Stimulated activated naive CD8-positive, alpha-beta T cell treated with anti-CD3 and anti-CD28 coated beads, Interleukin-15, Interleukin-2, amounts not matched to agents 100 ng/mL and 50 ng/mL, for 24 hours (primary cell): ENCODE measurements around the gene GNA12.
A peak's percentile ranks its signal among the peaks of the same experiment; 100 is the strongest.
"Not testable (repeated sequence)": the region's sequence is repeated elsewhere in the genome, so short reads cannot be mapped to it uniquely, and the experiment has no call there.

Experiments
- H3K27ac Mint-ChIP-seq: one replicate; pipeline ENCODE4 v1.8.0; 2021; ENCODE audit warnings: mild to moderate bottlenecking, mixed read lengths
- H3K27me3 Mint-ChIP-seq: one replicate; pipeline ENCODE4 v1.8.0; 2021; ENCODE audit warnings: mixed read lengths
- H3K36me3 Mint-ChIP-seq: one replicate; pipeline ENCODE4 v1.8.0; 2021; ENCODE audit warnings: low read depth, mixed read lengths
- H3K4me1 Mint-ChIP-seq: one replicate; pipeline ENCODE4 v1.8.0; 2021; ENCODE audit warnings: low read depth, mixed read lengths
- H3K4me3 Mint-ChIP-seq: one replicate; pipeline ENCODE4 v1.8.0; 2021; ENCODE audit warnings: mild to moderate bottlenecking, mixed read lengths
- H3K9me3 Mint-ChIP-seq: one replicate; pipeline ENCODE4 v1.8.0; 2021; ENCODE audit warnings: mixed read lengths

GNA12 gene

DNA sequence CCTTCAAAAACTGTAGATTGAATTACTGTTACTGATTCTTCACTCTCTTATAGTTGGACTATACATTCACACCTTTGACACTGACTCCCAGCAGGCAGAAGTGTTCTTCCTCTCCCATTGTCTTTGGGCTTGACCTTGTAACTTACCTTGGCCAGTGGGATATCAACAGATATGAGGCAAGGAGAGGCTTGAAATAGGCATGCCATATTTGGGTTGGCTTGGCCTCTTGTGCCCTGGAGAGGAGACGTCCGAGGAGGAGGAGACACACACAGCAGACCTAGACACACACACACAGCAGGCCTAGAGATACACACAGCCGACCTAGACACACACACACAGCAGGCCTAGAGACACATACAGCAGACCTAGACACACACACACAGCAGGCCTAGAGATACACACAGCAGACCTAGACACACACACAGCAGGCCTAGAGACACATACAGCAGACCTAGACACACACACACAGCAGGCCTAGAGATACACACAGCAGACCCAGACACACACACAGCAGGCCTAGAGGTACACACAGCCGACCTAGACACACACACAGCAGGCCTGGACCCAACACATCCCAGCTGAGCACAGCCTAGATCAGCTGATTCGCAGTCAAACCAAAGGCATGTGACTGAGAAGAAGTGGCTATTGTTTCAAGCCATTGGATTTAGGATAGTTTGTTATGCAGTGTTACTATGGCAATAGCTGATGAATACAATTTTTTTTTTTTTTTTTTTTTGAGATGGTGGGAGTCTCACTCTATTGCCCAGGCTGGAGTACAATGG lies 12.5 kb upstream of the GNA12 start:
- Mint-ChIP-seq H3K4me3 (no peak overlapping the region), H3K36me3 (no peaks in the 10 kb centered on the region), H3K27ac (no peak overlapping the region), H3K4me1 (peaks cover 2% of the 10 kb centered on the region), H3K9me3 (no peaks in the 10 kb centered on the region), H3K27me3 (no peaks in the 10 kb centered on the region)

DNA sequence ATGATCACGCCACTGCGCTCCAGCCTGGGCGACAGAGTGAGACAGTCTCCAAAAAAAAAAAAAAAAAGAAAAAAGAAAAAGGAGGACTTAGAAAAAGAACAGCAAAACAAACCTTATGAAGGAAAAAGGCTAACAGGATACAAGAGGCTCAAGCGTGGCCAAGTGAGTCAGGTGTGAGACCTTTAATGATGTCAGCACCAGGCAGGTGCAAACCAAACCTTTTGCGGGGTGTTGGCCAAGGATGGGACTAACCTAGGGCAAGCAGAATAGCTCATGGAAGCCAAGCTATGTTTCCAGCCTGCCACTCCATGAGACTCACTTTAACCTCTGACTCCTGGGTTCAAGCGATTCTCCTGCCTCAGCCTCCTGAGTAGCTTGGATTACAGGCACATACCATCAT lies 11.3 kb upstream of the GNA12 start:
- H3K4me3 Mint-ChIP-seq, result no peak overlapping the region
- H3K9me3 Mint-ChIP-seq, result no peaks in the 10 kb centered on the region
- H3K36me3 Mint-ChIP-seq, result no peaks in the 10 kb centered on the region
- H3K4me1 Mint-ChIP-seq, result peaks cover 8% of the 10 kb centered on the region
- H3K27me3 Mint-ChIP-seq, result no peaks in the 10 kb centered on the region
- no peak overlapping the region for H3K27ac Mint-ChIP-seq

DNA sequence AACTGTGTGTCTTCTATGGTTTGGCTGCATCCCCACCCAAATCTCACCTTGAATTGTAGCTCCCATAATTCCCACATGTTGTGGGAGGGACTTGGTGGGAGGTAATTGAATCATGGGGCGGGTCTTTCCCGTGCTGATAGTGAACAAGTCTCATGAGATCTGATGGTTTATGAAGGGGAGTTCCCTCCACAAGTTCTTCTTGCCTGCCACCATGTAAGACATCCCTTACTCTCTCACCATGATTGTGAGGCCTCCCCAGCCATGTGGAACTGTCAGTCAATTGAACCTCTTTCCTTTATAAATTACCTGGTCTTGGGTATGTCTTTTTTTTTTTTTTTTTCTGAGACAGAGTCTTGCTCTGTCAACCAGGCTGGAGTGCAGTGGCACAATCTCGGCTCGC lies 9.4 kb upstream of the GNA12 start:
- H3K27me3 Mint-ChIP-seq, H3K9me3 Mint-ChIP-seq, H3K4me1 Mint-ChIP-seq, H3K27ac Mint-ChIP-seq, H3K4me3 Mint-ChIP-seq, H3K36me3 Mint-ChIP-seq: not testable (repeated sequence)

DNA sequence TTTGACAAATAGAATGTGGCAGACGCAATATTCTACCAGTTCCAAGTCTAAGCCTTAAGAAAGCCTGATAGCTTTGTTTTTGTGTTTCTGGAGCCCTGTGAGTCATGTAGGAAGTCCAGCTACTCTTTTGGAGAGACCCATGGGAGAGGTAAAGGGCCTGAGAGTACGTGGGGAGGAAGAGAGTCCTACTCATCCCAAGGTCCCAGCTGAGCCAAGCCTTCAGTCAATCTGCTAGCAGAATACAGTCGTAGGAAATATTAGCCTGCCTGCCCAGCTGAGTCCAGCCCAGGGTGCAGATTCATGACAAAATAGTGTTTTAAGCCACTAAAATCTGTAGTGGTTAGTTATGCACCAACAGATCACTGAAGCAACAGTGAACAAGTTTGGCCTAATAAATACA lies 9.0 kb upstream of the GNA12 start:
- Mint-ChIP-seq H3K9me3 (no peaks in the 10 kb centered on the region), H3K36me3 (no peaks in the 10 kb centered on the region), H3K4me3 (no peak overlapping the region), H3K27me3 (no peaks in the 10 kb centered on the region), H3K27ac (no peak overlapping the region), H3K4me1 (peaks cover 8% of the 10 kb centered on the region)

DNA sequence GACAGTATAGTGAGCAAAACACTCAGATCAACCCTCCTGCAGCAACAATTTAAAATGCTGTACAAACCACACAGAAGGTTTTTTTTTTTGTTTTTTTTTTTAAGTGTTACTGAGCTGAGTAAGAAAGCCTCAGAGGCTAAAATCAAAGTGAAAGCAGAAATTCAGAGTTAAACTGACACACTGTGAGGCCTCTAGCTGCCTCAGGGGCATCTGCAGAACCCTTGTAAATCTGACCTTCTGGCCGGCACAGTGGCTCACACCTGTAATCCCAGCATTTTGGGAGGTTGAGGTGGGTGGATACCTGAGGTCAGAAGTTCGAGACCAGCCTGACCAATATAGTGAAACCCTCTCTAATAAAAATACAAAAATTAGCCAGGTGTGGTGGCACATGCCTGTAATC lies 7.4 kb upstream of the GNA12 start:
- Mint-ChIP-seq H3K4me3 (no peak overlapping the region), H3K27me3 (no peaks in the 10 kb centered on the region), H3K9me3 (no peaks in the 10 kb centered on the region), H3K36me3 (no peaks in the 10 kb centered on the region), H3K4me1 (peaks cover 8% of the 10 kb centered on the region), H3K27ac (no peak overlapping the region)

DNA sequence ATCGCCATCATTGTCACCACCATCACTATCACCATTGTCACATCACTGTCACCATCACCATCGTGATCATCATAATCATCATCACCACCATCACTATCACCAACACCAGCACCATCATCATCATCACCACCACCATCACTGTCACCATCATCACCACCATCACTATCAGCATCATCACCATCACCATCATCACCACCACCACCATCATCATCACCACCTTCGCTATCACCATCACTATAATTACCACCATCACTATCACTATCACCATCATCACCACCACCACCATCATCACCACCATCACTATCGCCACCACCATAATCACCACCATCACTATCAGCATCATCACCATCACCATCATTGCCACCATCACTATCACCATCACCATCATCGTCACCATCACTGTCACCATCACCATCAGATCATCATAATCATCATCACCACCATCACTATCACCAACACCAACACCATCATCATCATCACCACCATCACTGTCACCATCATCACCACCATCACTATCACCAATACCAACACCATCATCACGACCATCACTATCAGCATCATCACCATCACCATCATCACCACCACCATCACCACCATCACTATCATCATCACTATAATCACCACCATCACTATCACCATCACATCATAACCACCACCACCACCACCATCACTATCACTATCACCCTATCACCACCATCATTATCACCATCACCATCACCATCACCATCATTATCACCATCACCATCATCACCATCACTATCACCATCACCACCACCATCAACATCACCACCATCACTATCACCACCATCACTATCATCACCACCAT lies 6.0 kb upstream of the GNA12 start:
- Mint-ChIP-seq H3K9me3 (no peaks in the 10 kb centered on the region), H3K4me3 (no peak overlapping the region), H3K4me1 (peaks cover 14% of the 10 kb centered on the region), H3K36me3 (no peaks in the 10 kb centered on the region), H3K27me3 (no peaks in the 10 kb centered on the region), H3K27ac (no peak overlapping the region)

DNA sequence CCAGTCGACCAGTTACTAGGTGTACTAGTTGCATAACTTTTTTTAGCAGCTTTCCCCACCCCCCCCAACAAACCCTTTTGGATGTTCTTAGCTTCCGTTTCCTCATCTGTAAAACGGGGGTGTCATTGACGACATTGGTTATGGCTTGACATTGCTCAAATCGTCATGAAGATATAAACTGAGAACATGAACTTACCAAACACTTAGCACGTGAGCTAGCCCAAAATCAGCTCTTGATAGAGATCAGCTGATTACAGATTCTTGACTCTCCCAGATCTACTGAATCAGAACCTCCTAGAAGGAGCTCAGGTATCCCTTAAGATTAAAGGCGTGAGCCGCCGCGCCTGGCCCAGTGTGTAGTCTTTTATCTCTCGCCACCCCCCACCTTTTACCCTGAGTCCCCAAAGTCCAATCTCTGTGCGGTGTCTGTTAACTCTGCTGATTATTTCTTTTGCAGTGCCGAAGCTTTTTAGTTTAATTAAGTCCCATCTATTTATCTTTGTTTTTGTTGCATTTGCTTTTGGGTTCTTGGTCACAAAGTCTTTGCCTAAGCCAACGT lies 1.0 kb upstream of the GNA12 start:
- Mint-ChIP-seq H3K27ac (peak overlapping the region; percentile 42), H3K9me3 (no peaks in the 10 kb centered on the region), H3K27me3 (no peaks in the 10 kb centered on the region), H3K36me3 (peaks cover 9% of the 10 kb centered on the region), H3K4me1 (peaks cover 36% of the 10 kb centered on the region), H3K4me3 (peak overlapping the region; percentile 72)

DNA sequence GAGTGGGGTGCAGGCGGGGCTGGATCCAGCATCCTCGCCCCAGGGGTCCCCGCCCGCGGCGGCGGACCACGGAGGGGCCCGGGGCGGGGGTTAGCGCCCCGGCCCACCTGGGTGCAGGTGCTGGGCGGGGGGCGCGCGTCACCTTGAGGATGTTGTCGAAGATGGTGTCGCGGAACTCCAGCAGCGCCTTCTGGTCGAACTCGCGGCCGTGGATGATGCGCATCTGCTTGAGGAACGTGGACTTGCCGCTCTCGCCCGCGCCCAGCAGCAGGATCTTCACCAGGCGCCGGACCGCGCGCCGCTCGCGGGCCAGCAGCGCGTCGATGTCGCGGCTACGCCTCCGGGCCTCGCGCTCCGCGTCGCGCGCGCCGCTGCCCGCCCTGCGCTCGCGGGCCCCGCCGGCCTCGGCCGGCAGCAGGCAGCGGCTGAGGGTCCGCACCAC lies 376 bp downstream of the GNA12 start:
- Mint-ChIP-seq H3K27ac (no peak overlapping the region), H3K9me3 (no peaks in the 10 kb centered on the region), H3K4me1 (peaks cover 45% of the 10 kb centered on the region), H3K4me3 (peak overlapping the region; percentile 80), H3K27me3 (no peaks in the 10 kb centered on the region), H3K36me3 (peaks cover 18% of the 10 kb centered on the region)

DNA sequence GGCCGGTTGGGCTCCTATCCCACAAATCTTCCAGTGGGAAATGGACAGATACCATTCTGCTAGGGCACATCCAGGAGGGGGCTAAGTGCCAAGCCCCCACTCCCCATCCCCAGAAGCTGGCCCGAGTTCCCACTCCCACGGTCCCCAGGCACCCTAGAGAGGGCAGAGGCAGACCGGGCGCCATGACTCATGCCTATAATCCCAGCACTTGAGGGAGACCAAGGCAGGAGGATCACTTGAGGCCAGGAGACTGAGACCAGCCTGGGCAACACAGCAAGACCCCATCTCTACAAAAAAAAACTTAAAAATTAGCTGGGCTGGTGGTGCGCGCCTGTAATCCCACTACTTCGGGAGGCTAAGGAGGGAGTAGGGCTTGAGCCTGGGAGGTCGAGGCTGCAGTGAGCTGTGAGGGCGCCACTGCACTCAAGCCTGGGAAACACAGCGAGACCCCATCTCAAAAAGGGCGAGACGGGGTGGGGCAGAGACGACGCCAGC lies 870 bp downstream of the GNA12 start:
- Mint-ChIP-seq H3K27ac (peak overlapping the region; percentile 49), H3K4me1 (peaks cover 50% of the 10 kb centered on the region), H3K36me3 (peaks cover 21% of the 10 kb centered on the region), H3K4me3 (peak overlapping the region; percentile 80), H3K27me3 (no peaks in the 10 kb centered on the region), H3K9me3 (no peaks in the 10 kb centered on the region)

DNA sequence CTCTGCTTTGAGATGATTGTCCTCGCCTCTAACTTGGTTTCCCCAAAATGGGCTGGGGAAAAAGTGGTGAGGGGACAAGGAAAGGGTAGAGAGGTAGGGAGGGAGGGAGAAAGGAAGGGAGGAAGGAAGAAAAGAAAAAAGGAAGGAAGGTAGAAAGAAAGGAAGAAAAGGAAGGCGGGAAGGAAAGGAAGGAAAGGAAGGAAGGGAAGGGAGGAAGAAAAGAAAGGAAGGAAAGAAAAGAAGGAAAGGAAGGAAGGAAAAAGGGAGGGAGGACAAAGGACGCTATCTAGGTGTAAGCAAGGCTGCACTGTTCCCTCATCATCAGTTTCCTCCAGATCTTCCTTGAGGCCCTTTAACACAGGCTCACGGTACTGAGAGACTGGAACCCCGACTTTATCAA lies 2.2 kb downstream of the GNA12 start:
- H3K4me3 Mint-ChIP-seq, result peak overlapping the region; percentile 80
- no peak overlapping the region for H3K27ac Mint-ChIP-seq
- H3K27me3 Mint-ChIP-seq, result no peaks in the 10 kb centered on the region
- peaks cover 22% of the 10 kb centered on the region for H3K36me3 Mint-ChIP-seq
- peaks cover 63% of the 10 kb centered on the region for H3K4me1 Mint-ChIP-seq
- H3K9me3 Mint-ChIP-seq, result no peaks in the 10 kb centered on the region

DNA sequence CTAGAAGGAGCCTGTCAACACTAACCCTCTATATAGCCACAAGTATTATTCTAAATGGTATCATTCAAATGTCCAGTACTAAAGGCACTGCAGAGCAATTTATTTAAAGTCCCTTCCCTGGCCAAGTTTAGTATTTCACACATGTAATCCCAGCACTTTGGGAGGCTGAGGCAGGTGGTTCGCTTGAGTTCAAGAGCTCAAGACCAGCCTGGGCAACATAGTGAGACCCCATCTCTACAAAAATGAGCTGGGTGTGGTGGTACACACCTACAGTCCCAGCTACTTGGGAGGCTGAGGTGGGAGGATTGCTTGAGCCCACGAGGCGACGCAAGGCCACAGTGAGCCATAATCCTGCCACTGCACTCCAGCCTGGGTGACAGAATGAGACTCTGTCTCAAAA lies 3.6 kb downstream of the GNA12 start:
- Mint-ChIP-seq H3K27ac (no peak overlapping the region), H3K27me3 (no peaks in the 10 kb centered on the region), H3K36me3 (peaks cover 33% of the 10 kb centered on the region), H3K9me3 (no peaks in the 10 kb centered on the region), H3K4me3 (no peak overlapping the region), H3K4me1 (peaks cover 71% of the 10 kb centered on the region)

DNA sequence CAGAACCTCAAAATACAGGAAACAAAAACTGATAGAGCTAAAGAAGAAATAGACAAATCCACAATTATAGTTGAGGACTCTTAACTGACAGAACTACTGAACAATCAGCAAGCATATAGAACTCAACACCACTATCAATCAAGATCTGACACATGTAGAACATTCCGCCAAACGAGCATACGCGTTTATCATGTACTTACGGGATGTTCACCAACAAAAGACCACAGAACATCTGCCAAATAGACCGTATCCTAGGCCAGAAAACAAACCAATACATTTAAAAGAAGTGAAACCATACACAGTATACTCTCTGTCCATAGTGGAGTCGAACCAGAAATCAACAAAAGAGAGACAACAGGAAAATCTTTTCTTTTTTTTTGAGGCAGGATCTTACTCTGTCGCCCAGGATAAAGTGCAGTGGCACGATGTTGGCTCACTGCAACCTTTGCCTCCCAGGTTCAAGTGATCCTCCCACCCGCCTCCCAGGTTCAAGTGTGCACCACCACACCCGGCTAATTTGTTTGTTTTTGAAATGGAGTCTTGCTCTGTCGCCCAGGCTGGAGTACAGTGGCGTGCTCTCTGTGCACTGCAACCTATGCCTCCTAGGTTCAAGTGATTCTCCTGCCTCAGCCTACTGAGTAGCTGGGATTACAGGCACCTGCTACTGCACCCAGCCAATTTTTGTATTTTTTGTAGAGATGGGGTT lies 5.1 kb downstream of the GNA12 start:
- no peak overlapping the region for H3K4me3 Mint-ChIP-seq
- H3K4me1 Mint-ChIP-seq, result peaks cover 66% of the 10 kb centered on the region
- no peaks in the 10 kb centered on the region for H3K9me3 Mint-ChIP-seq

DNA sequence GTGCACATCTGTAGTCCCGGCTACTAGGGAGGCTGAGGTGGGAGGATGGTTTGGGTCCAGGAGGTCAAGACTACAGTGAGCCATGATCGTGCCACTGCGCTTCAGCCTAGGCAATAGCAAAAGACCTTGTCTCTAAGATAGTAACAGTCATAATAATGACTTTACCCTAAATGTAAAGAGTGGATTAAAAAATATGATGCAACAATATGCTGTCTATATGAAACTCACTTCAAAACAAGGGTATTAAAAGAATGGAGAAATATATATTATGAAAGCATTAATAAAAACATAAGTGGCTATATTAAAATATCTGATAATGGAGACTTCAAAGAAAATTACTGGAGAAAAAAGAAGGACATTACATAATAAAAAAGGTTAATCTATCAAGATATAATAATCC lies 5.7 kb downstream of the GNA12 start:
- peaks cover 66% of the 10 kb centered on the region for H3K4me1 Mint-ChIP-seq
- no peaks in the 10 kb centered on the region for H3K9me3 Mint-ChIP-seq
- peak overlapping the region; percentile 21 for H3K27ac Mint-ChIP-seq
- no peaks in the 10 kb centered on the region for H3K27me3 Mint-ChIP-seq
- H3K36me3 Mint-ChIP-seq, result peaks cover 39% of the 10 kb centered on the region
- H3K4me3 Mint-ChIP-seq, result no peak overlapping the region

More for the DNA sequence above, 5.1 kb downstream of the GNA12 start:
- H3K27me3 Mint-ChIP-seq, result no peaks in the 10 kb centered on the region
- H3K36me3 Mint-ChIP-seq, result peaks cover 39% of the 10 kb centered on the region
- H3K27ac Mint-ChIP-seq, result peak overlapping the region; percentile 21

DNA sequence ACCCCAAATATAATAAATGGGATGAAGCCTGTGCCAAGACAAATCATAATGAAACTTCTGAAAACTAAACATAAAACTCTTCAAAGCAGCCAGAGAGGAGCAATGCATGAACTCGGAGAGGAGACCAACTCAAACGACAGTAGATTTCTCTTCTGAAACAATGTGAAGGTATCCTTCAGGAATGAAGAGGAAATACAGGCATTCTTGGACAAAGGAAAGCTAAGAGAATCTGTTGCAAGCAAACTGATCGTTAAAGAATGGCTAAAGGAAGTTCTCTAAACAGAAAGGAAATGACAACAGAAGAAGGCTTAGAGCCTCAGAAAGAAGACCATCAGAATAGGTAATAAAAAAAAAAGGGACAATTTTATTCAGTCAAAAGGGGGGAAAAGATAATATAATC lies 6.6 kb downstream of the GNA12 start:
- peaks cover 39% of the 10 kb centered on the region for H3K36me3 Mint-ChIP-seq
- H3K4me1 Mint-ChIP-seq, result peaks cover 58% of the 10 kb centered on the region
- H3K9me3 Mint-ChIP-seq, result no peaks in the 10 kb centered on the region
- no peak overlapping the region for H3K27ac Mint-ChIP-seq
- no peak overlapping the region for H3K4me3 Mint-ChIP-seq
- H3K27me3 Mint-ChIP-seq, result no peaks in the 10 kb centered on the region
